Kidney (tissue), 14 donors: ENCODE results near the gene FBXW9. TPM values are rescaled to one million over a fixed set of nuclear protein-coding genes. Genes with fewer than 3 reads are reported as not detected.
A peak's percentile ranks its signal among the peaks of the same experiment; 100 is the strongest.

ENCODE experiments used
- DNase-seq, 5 donors: peaks; one replicate each; pipeline ENCODE4 v3.0.0-alpha.2; 2013 to 2020
- FAIRE-seq: peaks from 2 replicates; lab custom pipeline; 2012; peaks lifted over from hg19 to GRCh38; lab: Jason Lieb, UNC
- H3K27ac ChIP-seq, 2 donors: one replicate each; pipeline ENCODE4 v1.7.0; 2013; ENCODE audit warnings: low read depth in 2 of 2, low read length in 2 of 2, inconsistent platforms in 1 of 2
- H3K27me3 ChIP-seq: one replicate; pipeline ENCODE4 v1.7.1; 2013; ENCODE audit warnings: low read length, inconsistent platforms; ENCODE audit not compliant: control insufficient read depth, insufficient read depth
- H3K36me3 ChIP-seq, 3 donors: one replicate each; pipeline versions ENCODE4 v1.7.0 to v1.7.1; 2013; ENCODE audit warnings: low read length in 3 of 3, control low read depth in 1 of 3, inconsistent platforms in 1 of 3; ENCODE audit not compliant: insufficient read depth in 3 of 3, control insufficient read depth in 2 of 3
- H3K4me1 ChIP-seq, 3 donors: one replicate each; pipeline versions ENCODE4 v1.7.0 to v1.7.1; 2013; ENCODE audit warnings: low read length in 3 of 3, inconsistent platforms in 1 of 3, low read depth in 1 of 3; ENCODE audit not compliant: control insufficient read depth in 2 of 3, insufficient read depth in 2 of 3
- H3K4me3 ChIP-seq, 3 donors: one replicate each; pipeline versions ENCODE4 v1.7.0 to v1.8.1; 2013; ENCODE audit warnings: low read length in 3 of 3, control low read depth in 1 of 3, inconsistent platforms in 1 of 3
- H3K9ac ChIP-seq, 3 donors: one replicate each; pipeline versions ENCODE4 v1.7.0 to v1.7.1; 2013; ENCODE audit warnings: low read length in 3 of 3, control low read depth in 1 of 3, inconsistent platforms in 1 of 3
- H3K9me3 ChIP-seq, 3 donors: one replicate each; pipeline versions ENCODE4 v1.7.0 to v1.7.1; 2013; ENCODE audit warnings: low read length in 3 of 3, control low read depth in 1 of 3, inconsistent platforms in 1 of 3; ENCODE audit not compliant: control insufficient read depth in 2 of 3, insufficient read depth in 1 of 3
- intact Hi-C: fragments of 100-400 bp; cut with DNase I; formaldehyde crosslinking; loops from one replicate; pipeline ENCODE4 v1.11.1; 2022
- polyA plus RNA-seq: library from polyadenylated mRNA; stranded (reverse); fragments of 350-450 nt; fragmentation: Illumina TruSeq; extraction: RNeasy Lipid Tissue Mini Kit (QIAGEN cat#74804); gene quantifications from one replicate; pipeline ENCODE4 v1.2.3, GENCODE V29; 2014; ENCODE audit warnings: low read depth, low replicate concordance; ENCODE audit not compliant: insufficient read depth
- total RNA-seq: library from RNA; stranded (reverse); fragmentation: NEBNext Ultra II Directional; extraction: Animal tissue kit (Norgen Biotek cat#: 25700); gene quantifications from one replicate; pipeline ENCODE4 v1.2.1, GENCODE V29; 2021
- TF ChIP-seq, protein P1 (sequence below): IDR thresholded peaks from 3 replicates; pipeline ENCODE4 v1.5.1; 2012; ENCODE audit warnings: mild to moderate bottlenecking, moderate library complexity, borderline replicate concordance; ENCODE audit not compliant: insufficient read depth; ENCODE audit errors: extremely low read depth
- donor health status: control.
- donor health status: control.
- donor health status: control.
- donor health status: control.
- donor health status: control.
- donor health status: DM: yes; HTN: yes; CAD: no.
- donor health status: Normal renal cell carcinoma (clear cell type).

The FBXW9 gene
- total and polyA plus RNA-seq, 2 donors from 2014 or later: 11.4 to 14.9 TPM

DNA sequence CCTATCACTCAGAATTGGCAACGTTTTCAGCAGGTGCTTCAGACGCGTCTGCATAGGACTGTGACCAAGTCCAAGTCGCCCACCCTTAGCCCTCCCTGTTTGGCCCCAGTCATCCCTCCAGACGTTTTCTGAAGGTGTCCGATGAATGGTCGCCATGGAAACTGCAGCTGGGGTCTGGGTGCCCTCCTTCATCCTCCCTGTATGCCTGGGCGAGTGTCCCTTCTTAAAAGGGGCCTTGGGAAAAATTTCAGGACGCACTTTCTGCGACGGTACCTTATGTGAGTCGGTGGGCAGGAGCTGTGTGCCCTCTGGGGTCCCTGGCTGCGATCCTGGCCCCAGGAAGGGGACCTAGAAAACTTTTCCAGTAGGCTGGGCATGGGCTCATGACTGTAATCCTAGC, 55.0 kb downstream of the FBXW9 start:
- Histone ChIP-seq H3K9ac (no peak overlapping the region), H3K4me1 (peaks cover 0 to 6% (median 0%) of the 10 kb centered on the region in 3 donors), H3K9me3 (no peaks in the 10 kb centered on the region), H3K36me3 (no peaks in the 10 kb centered on the region), H3K4me3 (no peak overlapping the region), H3K27me3 (no peaks in the 10 kb centered on the region), H3K27ac (no peak overlapping the region)
- DNase-seq (peak in 1 of 5 donors; percentile 43), FAIRE-seq (no peak)
- TF ChIP-seq, protein P1, sequence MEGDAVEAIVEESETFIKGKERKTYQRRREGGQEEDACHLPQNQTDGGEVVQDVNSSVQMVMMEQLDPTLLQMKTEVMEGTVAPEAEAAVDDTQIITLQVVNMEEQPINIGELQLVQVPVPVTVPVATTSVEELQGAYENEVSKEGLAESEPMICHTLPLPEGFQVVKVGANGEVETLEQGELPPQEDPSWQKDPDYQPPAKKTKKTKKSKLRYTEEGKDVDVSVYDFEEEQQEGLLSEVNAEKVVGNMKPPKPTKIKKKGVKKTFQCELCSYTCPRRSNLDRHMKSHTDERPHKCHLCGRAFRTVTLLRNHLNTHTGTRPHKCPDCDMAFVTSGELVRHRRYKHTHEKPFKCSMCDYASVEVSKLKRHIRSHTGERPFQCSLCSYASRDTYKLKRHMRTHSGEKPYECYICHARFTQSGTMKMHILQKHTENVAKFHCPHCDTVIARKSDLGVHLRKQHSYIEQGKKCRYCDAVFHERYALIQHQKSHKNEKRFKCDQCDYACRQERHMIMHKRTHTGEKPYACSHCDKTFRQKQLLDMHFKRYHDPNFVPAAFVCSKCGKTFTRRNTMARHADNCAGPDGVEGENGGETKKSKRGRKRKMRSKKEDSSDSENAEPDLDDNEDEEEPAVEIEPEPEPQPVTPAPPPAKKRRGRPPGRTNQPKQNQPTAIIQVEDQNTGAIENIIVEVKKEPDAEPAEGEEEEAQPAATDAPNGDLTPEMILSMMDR: no peak
- intact Hi-C loops: no loop called here

DNA sequence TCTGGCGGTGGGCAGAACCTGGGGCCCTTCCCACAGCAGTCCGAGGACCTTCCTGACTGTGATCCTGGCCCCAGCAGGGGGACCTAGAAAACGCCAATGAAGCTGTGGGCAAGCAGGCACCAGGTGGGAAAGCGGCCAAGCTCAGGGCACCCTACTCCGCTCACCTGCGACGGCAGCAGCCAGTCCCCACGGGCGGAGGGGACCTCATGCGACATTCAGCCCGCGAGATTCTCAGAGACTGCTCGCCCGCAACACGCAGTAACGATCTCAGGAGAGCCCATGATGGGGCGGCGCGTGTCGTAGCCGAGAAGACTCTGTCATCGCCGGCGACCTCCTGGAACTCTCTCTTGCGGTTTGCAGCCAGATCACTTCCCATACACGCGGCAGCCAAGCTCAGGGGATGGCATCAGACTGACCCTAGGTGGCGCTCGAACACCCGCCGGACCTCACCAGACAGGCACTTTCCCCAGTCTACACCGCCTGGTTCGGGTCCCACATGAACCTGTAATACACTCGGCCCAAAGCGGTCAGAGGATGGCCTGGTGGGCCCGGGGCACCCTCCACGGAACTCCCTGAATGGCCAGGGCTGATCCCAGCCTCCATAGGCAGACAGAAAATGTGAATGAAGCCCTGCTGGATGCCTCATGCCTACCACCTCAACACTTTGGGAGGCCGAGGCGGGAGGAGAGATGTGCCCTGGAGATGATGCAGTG, 56.4 kb downstream of the FBXW9 start:
- H3K27ac ChIP-seq: no peak overlapping the region

More for the DNA sequence above, 56.4 kb downstream of the FBXW9 start:
- H3K9ac ChIP-seq: peak overlapping the region in 2 of 3 donors; percentile 41 to 55
- no peaks in the 10 kb centered on the region for H3K9me3 ChIP-seq
- intact Hi-C loops: no loop called here
- peaks cover 0 to 6% (median 0%) of the 10 kb centered on the region in 3 donors for H3K4me1 ChIP-seq
- H3K36me3 ChIP-seq: no peaks in the 10 kb centered on the region
- DNase-seq (peak; percentile 85 to 93 (median 88)), FAIRE-seq (no peak)
- TF ChIP-seq, protein P1: peak; percentile 79
- H3K4me3 ChIP-seq: peak overlapping the region in 2 of 3 donors; percentile 4 to 51
- H3K27me3 ChIP-seq: no peaks in the 10 kb centered on the region

Other genes starting within 250 kb of the FBXW9 start
- 5.7 TPM for gene ZNF709, start 211.8 kb downstream of the FBXW9 start, total RNA-seq
- gene ZNF709, start 211.8 kb downstream of the FBXW9 start, polyA plus RNA-seq: 2.2 TPM
- gene ZNF564, start 145.1 kb downstream of the FBXW9 start, total RNA-seq: 22.6 TPM
- gene ZNF564, start 145.1 kb downstream of the FBXW9 start, polyA plus RNA-seq: 10.2 TPM
- 14.3 TPM for gene ZNF490, start 85.8 kb downstream of the FBXW9 start, total RNA-seq
- 1.0 TPM for gene ZNF490, start 85.8 kb downstream of the FBXW9 start, polyA plus RNA-seq
- 34.7 TPM for gene ZNF791, start 85.7 kb downstream of the FBXW9 start, total RNA-seq
- 6.5 TPM for gene ZNF791, start 85.7 kb downstream of the FBXW9 start, polyA plus RNA-seq
- 90.5 TPM for gene MAN2B1, start 29.9 kb downstream of the FBXW9 start, total RNA-seq
- 63.9 TPM for gene MAN2B1, start 29.9 kb downstream of the FBXW9 start, polyA plus RNA-seq
- gene WDR83, start 29.8 kb downstream of the FBXW9 start, total RNA-seq: 10.5 TPM
- gene WDR83, start 29.8 kb downstream of the FBXW9 start, polyA plus RNA-seq: 21.2 TPM
- gene DHPS, start 14.8 kb downstream of the FBXW9 start, total RNA-seq: 75.9 TPM
- 61.3 TPM for gene DHPS, start 14.8 kb downstream of the FBXW9 start, polyA plus RNA-seq
- gene GNG14, start 8.6 kb downstream of the FBXW9 start, total RNA-seq: not detected
- gene GNG14, start 8.6 kb downstream of the FBXW9 start, polyA plus RNA-seq: not detected
- gene TNPO2, start 27.3 kb upstream of the FBXW9 start, total RNA-seq: 62.7 TPM
- gene TNPO2, start 27.3 kb upstream of the FBXW9 start, polyA plus RNA-seq: 20.5 TPM
- 135 TPM for gene TRIR, start 38.1 kb upstream of the FBXW9 start, total RNA-seq
- 321 TPM for gene TRIR, start 38.1 kb upstream of the FBXW9 start, polyA plus RNA-seq
- gene GET3, start 40.9 kb upstream of the FBXW9 start, total RNA-seq: 71.3 TPM
- gene GET3, start 40.9 kb upstream of the FBXW9 start, polyA plus RNA-seq: 132 TPM
- not detected for gene BEST2, start 55.2 kb upstream of the FBXW9 start, total RNA-seq
- not detected for gene BEST2, start 55.2 kb upstream of the FBXW9 start, polyA plus RNA-seq
- gene HOOK2, start 78.9 kb upstream of the FBXW9 start, total RNA-seq: 58.1 TPM
- 41.8 TPM for gene HOOK2, start 78.9 kb upstream of the FBXW9 start, polyA plus RNA-seq
- gene JUNB, start 94.9 kb upstream of the FBXW9 start, total RNA-seq: 128 TPM
- gene JUNB, start 94.9 kb upstream of the FBXW9 start, polyA plus RNA-seq: 142 TPM
- 171 TPM for gene PRDX2, start 105.2 kb upstream of the FBXW9 start, total RNA-seq
- 664 TPM for gene PRDX2, start 105.2 kb upstream of the FBXW9 start, polyA plus RNA-seq
- 3.2 TPM for gene THSD8, start 105.4 kb upstream of the FBXW9 start, total RNA-seq
- 10.0 TPM for gene THSD8, start 105.4 kb upstream of the FBXW9 start, polyA plus RNA-seq
- gene RNASEH2A, start 110.0 kb upstream of the FBXW9 start, total RNA-seq: 7.9 TPM
- 1.3 TPM for gene RNASEH2A, start 110.0 kb upstream of the FBXW9 start, polyA plus RNA-seq
- not detected for gene RTBDN, start 137.9 kb upstream of the FBXW9 start, total RNA-seq
- gene RTBDN, start 137.9 kb upstream of the FBXW9 start, polyA plus RNA-seq: not detected
- 0.35 TPM for gene MAST1, start 141.9 kb upstream of the FBXW9 start, total RNA-seq
- 0.39 TPM for gene MAST1, start 141.9 kb upstream of the FBXW9 start, polyA plus RNA-seq
- gene DNASE2, start 184.8 kb upstream of the FBXW9 start, total RNA-seq: 34.7 TPM
- 50.9 TPM for gene DNASE2, start 184.8 kb upstream of the FBXW9 start, polyA plus RNA-seq
- not detected for gene KLF1, start 190.6 kb upstream of the FBXW9 start, total RNA-seq
- gene KLF1, start 190.6 kb upstream of the FBXW9 start, polyA plus RNA-seq: not detected
- 21.9 TPM for gene GCDH, start 194.5 kb upstream of the FBXW9 start, total RNA-seq
- 45.6 TPM for gene GCDH, start 194.5 kb upstream of the FBXW9 start, polyA plus RNA-seq
- gene SYCE2, start 222.7 kb upstream of the FBXW9 start, total RNA-seq: not detected
- not detected for gene SYCE2, start 222.7 kb upstream of the FBXW9 start, polyA plus RNA-seq
- gene FARSA, start 237.1 kb upstream of the FBXW9 start, total RNA-seq: 48.0 TPM
- 58.2 TPM for gene FARSA, start 237.1 kb upstream of the FBXW9 start, polyA plus RNA-seq
- gene CALR, start 242.0 kb upstream of the FBXW9 start, total RNA-seq: 1,087 TPM
- 1,037 TPM for gene CALR, start 242.0 kb upstream of the FBXW9 start, polyA plus RNA-seq
- 79.2 TPM for gene RAD23A, start 249.2 kb upstream of the FBXW9 start, total RNA-seq
- gene RAD23A, start 249.2 kb upstream of the FBXW9 start, polyA plus RNA-seq: 105 TPM